ENCODE data around the gene FNDC3A.
"Not testable (repeated sequence)": the region's sequence is repeated elsewhere in the genome, so short reads cannot be mapped to it uniquely, and the experiment has no call there.

Gene FNDC3A

DNA sequence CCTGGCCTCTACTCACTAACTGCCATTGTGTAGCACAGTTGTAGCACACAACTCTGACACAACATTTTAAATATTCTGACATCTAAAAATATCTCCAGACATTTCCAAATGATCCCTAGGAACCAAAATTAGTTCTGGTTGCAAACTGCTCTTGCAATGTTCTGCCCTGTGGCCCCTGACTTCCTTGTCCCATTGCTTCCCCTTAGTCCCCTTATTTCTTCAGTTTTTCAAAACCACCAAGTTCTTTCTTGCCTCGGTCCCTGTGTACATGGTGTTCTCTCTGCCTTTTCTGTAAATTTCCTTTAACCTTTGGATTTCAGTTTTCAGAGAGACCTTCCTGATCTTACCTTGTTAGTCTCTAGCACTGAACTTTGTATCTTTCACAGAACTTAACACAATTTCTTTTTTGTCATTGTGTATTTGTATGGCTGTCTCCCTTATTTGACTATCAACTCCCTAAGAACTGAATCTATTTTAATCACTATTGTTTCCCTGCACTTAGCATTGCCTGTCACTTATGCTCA lies 156.8 kb downstream of the FNDC3A start:
- in situ Hi-C loops (cut with MboI; ENCODE audit: low sequenced_read_pairs): no loop called here

DNA sequence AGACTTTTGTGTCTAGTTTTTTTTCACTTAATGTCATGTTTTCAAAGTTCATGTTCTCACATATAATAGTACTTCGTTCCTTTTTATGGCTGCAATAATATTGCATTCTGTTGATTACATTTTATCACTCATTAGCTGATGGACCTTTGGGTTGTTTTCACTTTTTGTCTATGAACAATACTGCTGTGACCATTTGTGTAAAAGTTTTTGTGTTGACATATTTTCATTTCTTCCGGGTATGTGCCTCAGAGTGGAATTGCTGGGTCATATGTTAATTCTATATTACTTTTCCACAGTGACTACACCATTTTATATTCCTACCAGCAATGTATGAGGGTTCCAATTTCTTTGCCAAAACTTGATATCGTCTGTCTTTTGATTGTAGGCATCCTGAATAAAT lies 158.6 kb downstream of the FNDC3A start:
- in situ Hi-C loops (cut with MboI; ENCODE audit: low sequenced_read_pairs): no loop called here

DNA sequence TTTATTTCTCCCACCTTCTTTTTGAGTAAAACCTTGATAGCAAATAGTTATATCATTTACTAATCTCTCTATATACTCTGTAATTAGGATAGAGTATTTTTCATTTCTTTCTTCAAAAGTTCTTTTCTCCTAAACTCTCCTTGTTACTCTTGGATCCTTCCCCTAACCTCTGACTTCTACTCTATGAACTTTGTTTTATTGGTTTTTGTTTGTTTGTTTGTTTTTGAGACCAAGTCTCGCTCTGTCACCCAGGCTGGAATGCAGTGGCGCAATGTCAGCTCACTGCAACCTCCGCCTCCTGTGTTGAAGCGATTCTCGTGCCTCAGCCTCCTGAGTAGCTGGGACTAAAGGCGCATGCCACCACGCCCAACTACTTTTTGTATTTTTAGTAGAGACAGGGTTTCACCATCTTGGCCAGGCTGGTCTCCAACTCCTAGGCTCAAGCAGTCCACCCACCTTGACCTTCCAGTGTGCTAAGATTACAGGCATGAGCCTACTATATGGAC lies 161.5 kb downstream of the FNDC3A start:
- in situ Hi-C loops (cut with MboI; ENCODE audit: low sequenced_read_pairs): not testable (repeated sequence)

DNA sequence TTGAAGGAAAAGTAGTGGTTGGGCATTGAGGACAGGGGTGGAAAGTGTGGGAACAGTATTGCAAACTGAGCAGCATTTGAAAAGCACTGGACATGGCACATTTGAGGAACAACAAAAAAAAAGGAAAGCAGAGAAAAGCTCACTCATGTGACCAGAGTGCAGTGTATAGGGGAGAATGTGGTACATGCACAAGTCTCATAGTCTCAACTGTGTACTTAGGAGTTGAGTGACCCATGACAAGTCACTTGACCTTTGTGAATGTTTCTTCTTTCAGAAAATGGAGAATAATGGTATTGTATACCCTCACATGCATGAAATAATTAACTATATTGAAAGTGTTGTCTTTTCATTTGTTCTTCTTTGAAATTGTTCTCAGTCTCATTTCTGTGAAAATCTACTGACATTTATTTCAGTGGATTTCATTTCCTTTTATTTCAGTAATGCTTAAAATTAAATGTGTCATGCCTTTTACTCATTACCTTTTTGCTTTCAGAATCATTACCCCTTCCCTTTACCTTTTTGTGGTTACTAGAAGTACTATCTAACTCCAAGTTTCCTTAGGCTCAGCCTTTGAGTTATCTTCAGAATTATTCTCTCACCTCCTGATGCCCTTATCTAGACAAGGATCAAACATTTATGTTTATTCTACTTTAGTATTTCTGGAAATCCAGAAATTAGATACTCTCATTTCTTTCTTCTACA lies 165.3 kb downstream of the FNDC3A start:
- in situ Hi-C loops (cut with MboI; ENCODE audit: low sequenced_read_pairs): no loop called here

DNA sequence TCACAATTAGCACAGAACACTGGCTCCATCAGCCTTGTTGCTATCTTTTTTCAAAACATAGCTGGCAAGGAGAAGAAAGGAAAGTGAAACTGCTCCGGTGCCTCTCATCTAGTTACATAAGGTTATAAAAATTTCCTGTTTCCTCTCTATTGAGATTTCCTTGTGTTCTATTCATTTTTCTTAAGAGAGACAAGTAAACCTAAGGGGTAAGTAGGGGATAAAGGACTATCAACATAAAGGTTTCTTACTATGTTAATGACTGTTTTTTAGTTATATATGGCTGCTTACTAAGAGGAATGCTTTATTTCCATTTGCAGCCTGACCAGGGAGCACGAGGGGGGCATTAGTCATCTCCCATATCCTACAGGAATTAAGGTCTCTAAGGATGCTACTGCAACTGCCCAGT lies 171.2 kb downstream of the FNDC3A start:
- in situ Hi-C loops (cut with MboI; ENCODE audit: low sequenced_read_pairs): no loop called here

DNA sequence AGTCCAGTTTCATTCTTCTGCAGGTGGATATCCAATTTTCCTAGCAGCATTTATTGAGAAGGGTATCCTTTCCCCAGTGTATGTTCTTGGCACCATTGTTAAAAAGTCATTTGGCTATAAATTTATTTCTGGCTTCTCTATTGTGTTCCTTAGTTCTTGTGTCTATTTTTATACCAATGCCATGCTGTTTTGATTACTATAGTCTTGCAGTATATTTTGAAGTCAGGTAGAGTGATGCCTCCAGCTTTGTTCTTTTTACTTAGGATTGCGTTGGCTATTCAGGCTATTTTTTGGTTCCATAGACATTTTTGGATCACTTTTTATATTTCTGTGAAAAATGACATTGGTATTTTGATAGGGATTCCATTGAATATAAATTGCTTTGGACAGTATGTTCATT lies 172.7 kb downstream of the FNDC3A start:
- in situ Hi-C loops (cut with MboI; ENCODE audit: low sequenced_read_pairs): no loop called here

DNA sequence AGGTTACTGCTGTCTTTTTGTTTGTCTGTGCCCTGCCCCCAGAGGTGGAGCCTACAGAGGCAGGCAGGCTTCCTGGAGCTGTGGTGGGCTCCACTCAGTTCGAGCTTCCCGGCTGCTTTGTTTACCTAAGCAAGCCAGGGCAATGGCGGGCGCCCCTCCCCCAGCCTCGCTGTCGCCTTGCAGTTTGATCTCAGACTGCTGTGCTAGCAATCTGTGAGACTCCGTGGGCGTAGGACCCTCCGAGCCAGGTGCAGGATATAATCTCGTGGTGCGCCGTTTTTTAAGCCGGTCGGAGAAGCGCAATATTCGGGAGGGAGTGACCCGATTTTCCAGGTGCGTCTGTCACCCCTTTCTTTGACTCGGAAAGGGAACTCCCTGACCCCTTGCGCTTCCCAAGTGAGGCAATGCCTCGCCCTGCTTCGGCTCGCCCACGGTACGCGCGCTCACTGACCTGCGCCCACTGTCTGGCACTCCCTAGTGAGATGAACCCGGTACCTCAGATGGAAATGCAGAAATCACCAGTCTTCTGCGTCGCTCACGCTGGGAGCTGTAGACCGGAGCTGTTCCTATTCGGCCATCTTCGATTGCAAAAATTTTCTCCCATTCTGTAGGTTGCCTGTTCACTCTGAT lies 182.4 kb downstream of the FNDC3A start:
- in situ Hi-C loops (cut with MboI; ENCODE audit: low sequenced_read_pairs): not testable (repeated sequence)

DNA sequence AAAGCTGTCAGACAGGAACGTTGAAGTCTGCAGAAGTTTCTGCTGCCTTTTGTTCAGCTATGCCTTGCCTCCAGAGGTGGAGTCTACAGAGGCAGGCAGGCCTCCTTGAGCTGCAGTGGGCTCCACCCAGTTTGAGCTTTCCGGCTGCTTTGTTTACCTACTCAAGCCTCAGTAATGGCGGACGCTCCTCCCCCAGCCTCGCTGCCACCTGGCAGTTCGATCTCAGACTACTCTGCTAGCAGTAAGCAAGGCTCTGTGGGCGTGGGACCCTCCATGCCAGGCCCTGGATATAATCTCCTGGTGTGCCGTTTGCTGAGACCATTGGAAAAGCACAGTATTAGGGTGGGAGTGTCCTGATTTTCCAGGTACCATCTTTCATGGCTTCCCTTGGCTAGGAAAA lies 187.4 kb downstream of the FNDC3A start:
- in situ Hi-C loops (cut with MboI; ENCODE audit: low sequenced_read_pairs): not testable (repeated sequence)

DNA sequence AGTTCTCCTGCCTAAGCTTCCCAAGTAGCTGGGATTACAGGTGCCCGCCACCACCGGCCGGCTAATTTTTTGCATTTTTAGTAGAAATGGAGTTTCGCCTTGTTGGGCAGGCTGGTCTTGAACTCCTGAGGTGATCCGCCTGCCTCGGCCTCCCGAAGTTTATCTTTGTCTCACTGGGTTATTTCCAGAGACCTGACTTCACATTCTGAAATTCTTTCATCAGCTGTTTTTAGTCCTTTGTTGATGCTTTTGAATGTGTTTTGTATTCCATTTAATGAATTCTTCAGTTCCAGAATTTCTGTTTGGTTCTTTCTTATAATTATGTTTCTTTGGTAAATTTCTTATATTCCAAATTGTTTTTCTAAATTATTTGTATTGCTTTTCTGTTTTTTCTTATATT lies 189.0 kb downstream of the FNDC3A start:
- in situ Hi-C loops (cut with MboI; ENCODE audit: low sequenced_read_pairs): no loop called here

DNA sequence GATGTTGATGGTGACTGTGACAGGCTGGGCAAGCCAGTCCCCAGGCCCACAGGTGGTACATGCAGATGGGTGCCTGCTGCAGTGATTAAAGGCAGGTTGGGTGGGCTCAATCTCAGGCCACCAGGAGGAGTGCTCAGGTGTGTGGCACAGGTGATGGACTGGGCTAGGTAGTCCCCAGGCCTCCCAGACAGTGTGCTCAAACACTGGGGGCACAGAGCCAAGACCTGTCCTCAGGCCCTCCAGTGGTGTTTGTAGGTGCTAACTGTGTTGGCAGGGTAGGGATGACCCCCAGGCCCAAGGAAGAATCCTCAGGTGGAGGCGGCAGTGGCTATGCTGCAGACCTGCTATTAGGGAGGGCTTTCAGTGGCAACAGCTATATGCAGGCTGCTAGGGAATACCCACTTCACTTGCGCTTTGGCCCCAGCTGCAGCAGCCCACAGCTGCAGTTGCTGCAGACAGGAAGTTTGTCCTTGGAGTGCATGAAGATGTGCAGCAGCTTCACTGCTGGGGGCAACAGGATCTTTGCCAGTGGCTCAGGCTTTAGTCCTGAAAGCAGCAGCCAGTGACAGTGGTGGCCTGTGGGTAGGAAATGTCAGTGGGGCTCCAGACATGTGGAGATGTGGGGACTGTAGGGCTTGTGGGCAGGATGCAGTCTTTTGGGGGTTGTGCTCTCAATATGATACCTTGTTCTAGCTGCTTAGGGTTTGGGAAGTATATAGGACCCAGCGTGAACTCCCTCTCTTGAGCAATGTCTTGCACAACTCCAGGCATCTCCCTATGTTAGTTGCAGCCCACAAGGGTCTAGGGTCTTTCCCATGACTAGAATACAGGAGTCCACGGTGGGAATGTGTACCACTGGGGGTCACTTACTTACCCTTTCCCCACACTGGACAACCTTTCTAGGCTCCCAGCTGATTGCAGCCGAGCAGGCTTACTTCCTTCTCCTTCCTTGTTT lies 190.4 kb downstream of the FNDC3A start:
- in situ Hi-C loops (cut with MboI; ENCODE audit: low sequenced_read_pairs): no loop called here

DNA sequence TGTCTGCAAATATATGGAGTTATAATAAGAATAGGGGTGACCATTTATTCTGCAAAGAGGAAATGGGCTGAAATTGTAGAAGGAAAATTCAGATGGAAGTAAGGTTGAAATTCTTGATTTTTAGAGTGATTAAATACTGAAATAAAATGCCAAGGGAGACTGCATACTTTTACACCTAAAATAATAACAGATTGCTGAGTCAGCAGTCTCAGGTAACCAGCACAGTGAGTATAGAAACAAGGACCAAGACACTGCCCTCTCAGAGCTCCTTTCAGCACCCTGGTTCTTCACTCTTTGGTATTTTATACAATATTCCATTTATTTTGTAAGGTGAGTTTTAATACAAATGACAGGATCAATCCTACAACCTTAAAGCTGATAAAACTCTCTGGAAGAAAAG lies 195.6 kb downstream of the FNDC3A start:
- in situ Hi-C loops (cut with MboI; ENCODE audit: low sequenced_read_pairs): no loop called here

DNA sequence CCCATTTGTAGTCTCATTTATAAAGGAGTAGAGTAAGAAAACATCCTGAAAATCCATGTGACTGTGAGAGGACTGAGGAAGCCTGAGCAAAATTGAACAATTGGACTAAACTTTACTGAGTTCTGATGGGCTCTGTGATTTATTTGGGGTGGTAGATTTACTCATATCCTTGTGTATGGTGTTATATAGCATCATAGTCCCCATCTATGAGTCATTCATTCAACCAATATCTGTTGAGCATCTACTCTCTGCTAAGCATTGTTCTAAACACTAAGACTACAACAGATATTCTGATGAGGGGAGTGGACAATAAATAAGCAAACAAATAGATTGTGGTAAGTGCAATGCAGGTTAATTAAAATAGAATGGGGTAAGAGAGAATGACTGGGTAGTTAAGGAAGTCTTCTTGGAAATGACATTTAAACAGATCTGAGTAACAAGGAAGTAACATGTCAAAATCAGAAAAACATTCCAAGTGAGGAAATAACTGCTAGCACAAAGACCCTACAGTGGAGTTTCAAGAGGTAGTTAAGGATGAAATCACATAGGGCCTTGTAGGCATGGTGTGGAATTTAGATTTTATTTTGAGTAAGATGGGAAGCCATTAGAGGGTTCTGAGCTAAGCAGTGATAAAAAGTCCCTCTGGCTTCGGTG lies 208.1 kb downstream of the FNDC3A start:
- in situ Hi-C loops (cut with MboI; ENCODE audit: low sequenced_read_pairs): no loop called here

DNA sequence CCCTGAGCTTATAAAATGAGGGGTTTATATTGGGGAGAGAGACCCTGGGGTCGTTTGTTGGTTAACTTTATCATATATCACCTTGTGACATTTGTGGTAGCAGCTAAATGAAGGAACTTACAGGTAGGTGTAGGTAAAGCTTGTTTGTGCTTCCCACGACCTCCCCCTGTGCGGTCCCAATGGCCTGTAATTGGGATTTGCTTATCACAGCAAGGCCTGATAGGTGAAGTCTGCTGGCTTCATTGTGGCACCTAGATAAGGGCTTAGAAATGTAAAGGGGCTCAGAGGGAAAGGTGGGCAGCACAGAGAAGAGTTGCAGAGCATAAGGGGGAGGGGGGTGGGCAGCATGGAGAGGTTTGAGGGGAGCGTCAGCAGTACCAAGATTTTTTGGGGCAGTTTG lies 208.9 kb downstream of the FNDC3A start:
- in situ Hi-C loops (cut with MboI; ENCODE audit: low sequenced_read_pairs): no loop called here

DNA sequence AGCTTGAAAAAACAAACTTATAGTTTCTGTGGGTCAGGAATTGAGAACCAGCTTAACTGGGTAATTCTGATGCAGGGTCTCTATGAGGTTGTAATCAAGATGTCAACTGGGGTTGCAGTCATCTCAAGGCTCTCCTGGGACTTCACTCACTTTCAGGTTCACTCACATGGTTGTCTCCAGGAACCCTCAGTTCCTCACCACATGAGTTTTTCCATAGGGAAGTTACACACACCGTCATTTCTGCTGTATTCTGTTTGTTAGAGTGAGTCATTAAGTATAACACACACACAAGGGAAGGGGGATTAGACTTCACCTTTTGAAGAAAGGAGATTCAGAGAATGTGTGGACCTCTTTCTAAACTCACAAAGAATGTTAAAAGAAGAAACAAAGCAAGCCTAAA lies 209.6 kb downstream of the FNDC3A start:
- in situ Hi-C loops (cut with MboI; ENCODE audit: low sequenced_read_pairs): no loop called here

DNA sequence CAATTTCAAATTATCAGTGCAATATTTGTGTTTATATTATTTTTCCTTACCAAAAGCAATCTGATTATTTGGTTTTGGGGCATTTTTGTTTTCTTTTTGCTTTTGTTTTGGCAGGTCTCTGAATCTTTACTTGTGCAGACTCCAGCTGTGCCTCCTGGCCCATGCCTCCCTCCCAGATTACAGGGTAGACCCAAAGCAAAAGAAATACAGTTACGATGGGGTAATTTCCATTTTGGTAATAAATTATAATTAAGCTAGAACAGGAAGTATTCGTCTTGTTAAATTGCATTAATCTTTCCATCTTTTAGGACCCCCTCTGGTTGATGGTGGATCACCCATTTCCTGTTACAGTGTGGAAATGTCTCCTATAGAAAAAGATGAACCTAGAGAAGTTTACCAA lies 215.2 kb downstream of the FNDC3A start:
- in situ Hi-C loops (cut with MboI; ENCODE audit: low sequenced_read_pairs): no loop called here

DNA sequence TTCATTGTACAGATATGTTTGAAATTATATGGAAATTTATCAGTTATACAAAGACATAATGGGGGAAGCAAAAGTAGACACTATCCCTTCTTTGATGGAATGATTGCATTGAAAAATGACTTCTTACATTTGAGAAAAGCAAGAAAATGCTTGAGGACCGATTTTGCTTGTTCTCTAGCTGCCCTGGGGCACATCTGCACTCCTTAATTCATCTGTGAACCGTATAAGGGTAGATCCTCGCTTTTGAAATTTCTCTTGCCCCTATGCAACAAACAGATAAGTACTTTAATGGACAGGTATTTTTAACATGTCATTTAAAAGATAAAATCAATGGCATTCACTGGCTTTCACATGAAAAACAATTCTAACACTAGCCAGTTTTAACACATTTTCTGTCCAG lies 230.9 kb downstream of the FNDC3A start:
- in situ Hi-C loops (cut with MboI; ENCODE audit: low sequenced_read_pairs): no loop called here

DNA sequence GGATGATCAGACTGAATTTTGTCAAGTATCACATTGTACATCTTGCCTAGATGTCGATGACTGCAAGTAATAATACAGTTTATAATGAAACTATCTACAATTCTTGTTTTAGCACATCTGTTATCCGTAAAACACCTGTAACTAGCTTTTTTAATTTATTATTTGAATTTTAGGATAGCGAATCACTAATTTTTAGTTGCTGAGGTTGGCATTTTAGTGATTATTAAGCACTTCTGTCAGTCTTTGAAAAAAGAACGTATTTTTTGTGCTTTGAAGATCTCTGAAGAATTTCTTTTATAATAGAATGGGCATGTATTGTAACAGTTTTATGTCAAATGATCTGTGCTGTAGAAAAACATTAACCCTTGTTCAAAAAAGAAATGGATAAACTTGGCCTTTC lies 232.9 kb downstream of the FNDC3A start:
- in situ Hi-C loops (cut with MboI; ENCODE audit: low sequenced_read_pairs): no loop called here

DNA sequence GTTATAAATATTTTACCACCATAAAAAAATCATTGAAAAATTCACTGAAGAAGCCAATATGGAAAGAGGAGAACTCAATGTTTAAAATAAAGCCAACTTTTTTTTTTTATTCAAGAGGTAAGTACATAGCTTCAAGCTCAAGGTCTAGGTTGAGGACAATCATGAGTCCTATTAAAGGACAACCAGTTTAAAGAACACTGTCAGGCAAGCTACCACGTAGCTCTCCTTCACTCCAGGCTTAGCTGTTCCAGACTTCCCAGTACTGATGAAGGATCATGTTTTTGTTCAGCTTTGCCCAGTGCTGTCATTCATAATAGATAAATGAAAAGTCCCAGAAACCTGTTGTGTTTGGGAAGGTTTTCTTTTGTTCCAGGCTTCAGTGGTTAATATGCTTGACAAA lies 234.4 kb downstream of the FNDC3A start:
- in situ Hi-C loops (cut with MboI; ENCODE audit: low sequenced_read_pairs): no loop called here

DNA sequence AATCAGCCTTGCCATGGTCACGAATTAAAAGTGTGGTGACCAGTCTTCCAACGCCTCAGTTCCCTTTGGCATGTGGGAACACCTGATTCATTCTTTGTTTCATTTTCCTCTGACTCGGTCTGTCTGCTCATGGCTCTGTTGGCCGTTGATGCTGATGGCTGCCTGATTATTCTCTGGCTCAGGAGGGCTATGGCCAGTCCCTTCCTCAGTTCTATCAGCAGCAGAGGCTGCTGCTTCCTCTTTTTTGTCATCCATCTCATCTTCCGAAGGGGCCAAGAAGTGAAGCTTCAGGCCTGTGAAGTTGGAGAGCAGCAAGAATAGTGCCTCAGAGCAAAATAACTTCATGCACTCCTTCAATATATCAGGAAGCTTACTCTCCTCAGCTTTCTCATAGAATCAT lies 235.0 kb downstream of the FNDC3A start:
- in situ Hi-C loops (cut with MboI; ENCODE audit: low sequenced_read_pairs): no loop called here

DNA sequence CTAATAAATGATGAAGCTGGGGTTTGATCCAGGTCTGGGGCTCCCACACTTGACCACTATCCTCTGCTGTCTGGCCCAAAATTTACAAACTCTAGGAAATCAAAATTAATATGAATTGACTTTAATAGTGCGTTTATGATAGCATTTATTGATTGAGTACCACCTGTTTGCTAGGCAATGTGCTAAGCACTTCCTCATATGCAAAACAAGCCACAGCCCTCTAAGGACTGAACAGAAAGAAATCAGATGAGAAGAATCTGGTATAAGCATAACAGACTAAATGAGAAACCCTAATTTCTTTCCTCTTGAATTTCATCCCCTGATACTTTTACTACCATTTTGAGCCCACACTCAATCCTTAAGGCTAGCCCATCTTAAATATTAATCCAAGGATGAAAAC lies 237.8 kb downstream of the FNDC3A start:
- in situ Hi-C loops (cut with MboI; ENCODE audit: low sequenced_read_pairs): no loop called here
